Testis (tissue), 2 donors: ENCODE results near the gene VPS26C.

Experiments
- POLR2A ChIP-seq: fragments of 450-650 bp; IDR thresholded peaks from one replicate; pipeline ENCODE4 v1.6.1; 2017; ENCODE audit warnings: antibody characterized with exemption, mild to moderate bottlenecking, moderate library complexity
- TF ChIP-seq, protein P1 (sequence below), 3 experiments: fragments of 450-650 bp in 2 of 3; fragments of 200-600 bp in 1 of 3; sonication (generic) in 1 of 3; IDR thresholded peaks; one replicate each; pipeline ENCODE4 v1.5.1; 2016 to 2019; ENCODE audit warnings: antibody characterized with exemption in 3 of 3, mild to moderate bottlenecking in 2 of 3, moderate library complexity in 1 of 3

DNA sequence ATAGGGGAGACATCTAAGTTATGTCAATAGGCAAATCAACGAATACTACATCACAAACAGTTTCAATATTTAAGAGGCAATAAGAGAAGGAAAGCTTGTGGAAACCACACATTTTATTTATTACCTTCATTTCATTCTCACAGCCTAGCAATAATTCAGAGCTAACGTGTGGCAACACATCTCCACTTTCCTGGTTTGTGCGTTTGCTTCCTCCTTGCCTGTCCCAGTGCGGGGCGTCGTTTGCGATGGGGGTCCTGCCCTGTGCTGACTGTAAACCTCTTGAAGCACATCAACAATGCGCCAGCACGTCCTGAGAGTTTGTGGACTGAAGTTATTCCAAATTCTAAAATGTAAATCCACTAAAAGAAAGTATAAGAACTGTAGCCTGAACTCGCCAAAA lies 14.4 kb upstream of the VPS26C start:
- TF ChIP-seq POLR2A: no peak
- TF ChIP-seq, protein P1, sequence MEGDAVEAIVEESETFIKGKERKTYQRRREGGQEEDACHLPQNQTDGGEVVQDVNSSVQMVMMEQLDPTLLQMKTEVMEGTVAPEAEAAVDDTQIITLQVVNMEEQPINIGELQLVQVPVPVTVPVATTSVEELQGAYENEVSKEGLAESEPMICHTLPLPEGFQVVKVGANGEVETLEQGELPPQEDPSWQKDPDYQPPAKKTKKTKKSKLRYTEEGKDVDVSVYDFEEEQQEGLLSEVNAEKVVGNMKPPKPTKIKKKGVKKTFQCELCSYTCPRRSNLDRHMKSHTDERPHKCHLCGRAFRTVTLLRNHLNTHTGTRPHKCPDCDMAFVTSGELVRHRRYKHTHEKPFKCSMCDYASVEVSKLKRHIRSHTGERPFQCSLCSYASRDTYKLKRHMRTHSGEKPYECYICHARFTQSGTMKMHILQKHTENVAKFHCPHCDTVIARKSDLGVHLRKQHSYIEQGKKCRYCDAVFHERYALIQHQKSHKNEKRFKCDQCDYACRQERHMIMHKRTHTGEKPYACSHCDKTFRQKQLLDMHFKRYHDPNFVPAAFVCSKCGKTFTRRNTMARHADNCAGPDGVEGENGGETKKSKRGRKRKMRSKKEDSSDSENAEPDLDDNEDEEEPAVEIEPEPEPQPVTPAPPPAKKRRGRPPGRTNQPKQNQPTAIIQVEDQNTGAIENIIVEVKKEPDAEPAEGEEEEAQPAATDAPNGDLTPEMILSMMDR (IDR thresholded peaks at IDR 0.05): no peak
